COLO668 (cell line): Measurements from ENCODE around the gene GPR26.
"Not testable (repeated sequence)": the region's sequence is repeated elsewhere in the genome, so short reads cannot be mapped to it uniquely, and the experiment has no call there.

Experiments
- DNase-seq: peaks from one replicate; lab custom pipeline; 2025; ENCODE audit not compliant: unreplicated experiment; lab: John Stamatoyannopoulos, UW

Gene GPR26

GRCh38 chr10:123704812-123705211 lies 38.7 kb downstream of the GPR26 start:
- DNase-seq, result no peak

- no peak for DNase-seq
Observed at GRCh38 chr10:123706236-123706635, 40.1 kb downstream of the GPR26 start.

GRCh38 chr10:123715546-123715945 lies 49.4 kb downstream of the GPR26 start:
- DNase-seq, result no peak

GRCh38 chr10:123717336-123717735 lies 51.2 kb downstream of the GPR26 start:
- DNase-seq, result no peak

- DNase-seq, result no peak
Observed at GRCh38 chr10:123718544-123719060, 52.4 kb downstream of the GPR26 start.

- no peak for DNase-seq
Observed at GRCh38 chr10:123720536-123720935, 54.4 kb downstream of the GPR26 start.

GRCh38 chr10:123721441-123722049 lies 55.4 kb downstream of the GPR26 start:
- no peak for DNase-seq

- DNase-seq, result no peak
Observed at GRCh38 chr10:123722351-123722750, 56.2 kb downstream of the GPR26 start.

GRCh38 chr10:123724747-123725146 lies 58.6 kb downstream of the GPR26 start:
- no peak for DNase-seq

- no peak for DNase-seq
Observed at GRCh38 chr10:123726381-123726780, 60.2 kb downstream of the GPR26 start.

GRCh38 chr10:123726836-123727235 lies 60.7 kb downstream of the GPR26 start:
- DNase-seq, result no peak

GRCh38 chr10:123729523-123729922 lies 63.4 kb downstream of the GPR26 start:
- DNase-seq, result no peak

GRCh38 chr10:123736917-123737316 lies 70.8 kb downstream of the GPR26 start:
- DNase-seq, result not testable (repeated sequence)

- no peak for DNase-seq
Observed at GRCh38 chr10:123741146-123741545, 75.0 kb downstream of the GPR26 start.

GRCh38 chr10:123741711-123742110 lies 75.6 kb downstream of the GPR26 start:
- no peak for DNase-seq

- no peak for DNase-seq
Observed at GRCh38 chr10:123742751-123743440, 76.7 kb downstream of the GPR26 start.

GRCh38 chr10:123743441-123744223 lies 77.5 kb downstream of the GPR26 start:
- DNase-seq, result no peak

- no peak for DNase-seq
Observed at GRCh38 chr10:123744224-123744536, 78.0 kb downstream of the GPR26 start.
